G401 (cell line): Measurements from ENCODE around the gene GPR61. TPM values are rescaled to one million over a fixed set of nuclear protein-coding genes. Genes with fewer than 3 reads are reported as not detected.

Experiments used
- DNase-seq: peaks from one replicate; pipeline ENCODE4 v3.0.0-alpha.2; 2015; ENCODE audit warnings: low spot score
- in situ Hi-C: cut with HindIII; loops from 2 replicates; pipeline ENCODE4 v1.10.0; 2016; ENCODE audit warnings: low sequenced_read_pairs, mixed read lengths
- total RNA-seq: library from RNA; depleted of rRNA; stranded (reverse); fragments of >200 nt; shearing (Covaris generic); gene quantifications from 2 replicates; pipeline ENCODE4 v1.2.3, GENCODE V29; 2014

Gene GPR61
- total RNA-seq, 1 experiment from 2014 or later: not detected

GRCh38 chr1:109508001-109508872 lies 31.4 kb upstream of the GPR61 start:
- in situ Hi-C loops: no loop called here
- no peak for DNase-seq

GRCh38 chr1:109508873-109509175 lies 30.8 kb upstream of the GPR61 start:
- no peak for DNase-seq
- in situ Hi-C loops: no loop called here

- in situ Hi-C loops: no loop called here
- DNase-seq: peak; percentile 53
Observed at GRCh38 chr1:109509176-109510134, 30.2 kb upstream of the GPR61 start, which contains the start of gene AMIGO1. Gene AMIGO1 (minus strand): TSS chr1:109509727. CDS start chr1:109508912, 815 bp downstream.

GRCh38 chr1:109513110-109513710 lies 26.5 kb upstream of the GPR61 start:
- no peak for DNase-seq
- in situ Hi-C loops: no loop called here

- in situ Hi-C loops: no loop called here
- DNase-seq: no peak
Observed at GRCh38 chr1:109514846-109515245, 24.8 kb upstream of the GPR61 start.

- no peak for DNase-seq
- in situ Hi-C loops: no loop called here
Observed at GRCh38 chr1:109516872-109517271, 22.8 kb upstream of the GPR61 start.

- DNase-seq: no peak
- in situ Hi-C loops: no loop called here
Observed at GRCh38 chr1:109517337-109517736, 22.3 kb upstream of the GPR61 start.

GRCh38 chr1:109521002-109521951 lies 18.4 kb upstream of the GPR61 start:
- in situ Hi-C loops: no loop called here
- DNase-seq: no peak

- in situ Hi-C loops: no loop called here
- DNase-seq: no peak
Observed at GRCh38 chr1:109522026-109522425, 17.6 kb upstream of the GPR61 start.

GRCh38 chr1:109523706-109524105 lies 16.0 kb upstream of the GPR61 start:
- DNase-seq: peak; percentile 85
- in situ Hi-C loops: no loop called here

GRCh38 chr1:109527098-109527811 lies 12.4 kb upstream of the GPR61 start:
- DNase-seq: no peak
- in situ Hi-C loops: no loop called here

GRCh38 chr1:109527846-109528695 lies 11.6 kb upstream of the GPR61 start:
- in situ Hi-C loops: no loop called here
- DNase-seq: no peak

GRCh38 chr1:109528712-109529111 lies 11.0 kb upstream of the GPR61 start:
- DNase-seq: no peak
- in situ Hi-C loops: no loop called here

GRCh38 chr1:109529881-109530456 lies 9.7 kb upstream of the GPR61 start:
- in situ Hi-C loops: no loop called here
- no peak for DNase-seq

- in situ Hi-C loops: no loop called here
- peak; percentile 66 for DNase-seq
Observed at GRCh38 chr1:109530457-109531087, 9.1 kb upstream of the GPR61 start.

- no peak for DNase-seq
- in situ Hi-C loops: no loop called here
Observed at GRCh38 chr1:109531380-109531779, 8.3 kb upstream of the GPR61 start.
